SHP77 (cell line): ENCODE results near the gene P2RX4.
A peak's percentile ranks its signal among the peaks of the same experiment; 100 is the strongest.
"Not testable (repeated sequence)": the region's sequence is repeated elsewhere in the genome, so short reads cannot be mapped to it uniquely, and the experiment has no call there.

Source experiments
- DNase-seq, 2 experiments: peaks; one replicate each; lab custom pipeline; 2025; lab: John Stamatoyannopoulos, UW

P2RX4 gene, protein sequence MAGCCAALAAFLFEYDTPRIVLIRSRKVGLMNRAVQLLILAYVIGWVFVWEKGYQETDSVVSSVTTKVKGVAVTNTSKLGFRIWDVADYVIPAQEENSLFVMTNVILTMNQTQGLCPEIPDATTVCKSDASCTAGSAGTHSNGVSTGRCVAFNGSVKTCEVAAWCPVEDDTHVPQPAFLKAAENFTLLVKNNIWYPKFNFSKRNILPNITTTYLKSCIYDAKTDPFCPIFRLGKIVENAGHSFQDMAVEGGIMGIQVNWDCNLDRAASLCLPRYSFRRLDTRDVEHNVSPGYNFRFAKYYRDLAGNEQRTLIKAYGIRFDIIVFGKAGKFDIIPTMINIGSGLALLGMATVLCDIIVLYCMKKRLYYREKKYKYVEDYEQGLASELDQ

DNA sequence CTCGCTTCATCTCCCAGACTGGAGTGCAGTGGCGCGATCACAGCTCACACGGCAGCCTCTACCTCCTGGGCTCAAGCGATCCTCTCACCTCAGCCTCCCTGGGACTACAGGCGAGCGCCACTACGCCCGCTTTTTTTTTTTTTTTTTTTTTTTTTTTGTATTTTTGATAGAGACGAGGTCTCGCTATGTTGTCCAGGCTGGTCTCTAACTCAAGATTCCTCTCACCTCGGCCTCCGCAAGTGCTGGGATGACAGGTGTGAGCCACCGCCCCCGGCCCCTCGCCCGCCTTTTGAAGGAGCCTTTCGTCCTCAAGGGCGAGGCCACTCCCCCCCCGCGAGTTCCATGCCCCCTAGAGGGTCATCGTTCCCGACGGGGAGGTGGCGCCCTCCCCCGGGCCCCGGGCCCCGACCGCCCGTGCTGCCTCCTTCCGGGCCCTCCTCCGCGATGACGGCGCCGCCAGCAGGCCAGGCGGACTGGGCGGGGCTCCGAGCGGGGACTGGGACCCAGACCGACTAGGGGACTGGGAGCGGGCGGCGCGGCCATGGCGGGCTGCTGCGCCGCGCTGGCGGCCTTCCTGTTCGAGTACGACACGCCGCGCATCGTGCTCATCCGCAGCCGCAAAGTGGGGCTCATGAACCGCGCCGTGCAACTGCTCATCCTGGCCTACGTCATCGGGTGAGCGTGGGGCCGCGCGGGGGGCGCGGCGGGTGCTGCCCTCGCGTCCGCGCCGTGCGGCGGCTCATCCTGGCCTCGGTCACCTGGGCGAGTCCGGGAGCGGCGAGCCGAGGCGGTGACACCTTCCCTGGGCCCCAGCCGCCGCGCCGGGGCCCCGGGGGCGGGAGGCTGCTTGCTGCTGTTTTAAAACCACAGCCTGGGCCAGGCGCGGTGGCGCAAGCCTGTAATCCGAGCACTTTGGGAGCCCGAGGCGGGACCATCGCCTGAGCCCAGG, at the start of gene P2RX4:
Gene P2RX4, plus strand, starts transcription at position 506 of the 949 bp plus-strand sequence. Its CDS starts 36 bp downstream, at position 542.
- peak; percentile 86 to 94 for DNase-seq

DNA sequence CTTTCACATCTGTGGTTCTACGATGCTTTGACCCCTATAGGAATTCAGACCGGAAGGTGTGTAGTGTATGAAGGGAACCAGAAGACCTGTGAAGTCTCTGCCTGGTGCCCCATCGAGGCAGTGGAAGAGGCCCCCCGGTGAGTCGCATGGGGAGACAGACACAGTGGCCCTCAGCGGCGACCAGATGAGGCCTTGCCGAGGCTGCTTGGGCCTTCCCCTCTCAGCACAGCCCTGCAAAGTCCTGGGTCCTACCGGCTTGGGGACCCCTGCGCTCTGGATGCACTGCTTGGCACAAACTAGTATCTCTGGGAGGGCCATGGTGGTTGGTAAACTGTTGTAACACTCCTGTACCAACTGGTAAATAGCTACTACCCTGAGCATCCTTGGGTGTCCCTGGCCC, 47.5 kb upstream of the P2RX4 start:
- no peak for DNase-seq

DNA sequence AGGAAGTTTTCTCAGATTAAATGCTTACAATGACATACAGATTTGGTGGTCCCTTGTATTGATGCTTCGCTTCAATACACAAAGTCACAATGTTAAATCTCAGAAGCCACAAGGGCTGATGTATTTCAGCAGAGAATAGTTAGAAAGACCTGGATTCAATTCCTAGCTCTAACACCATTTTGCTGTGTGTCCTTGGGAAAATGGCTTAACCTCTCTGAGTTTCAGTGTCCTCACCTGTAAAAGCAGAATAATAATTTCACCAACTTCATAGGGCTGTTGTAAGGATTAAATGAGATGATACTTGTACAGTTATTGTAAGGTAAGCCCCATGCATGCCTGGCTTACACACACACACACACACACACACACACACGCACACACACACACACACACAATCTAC, 46.9 kb upstream of the P2RX4 start:
- DNase-seq = no peak

DNA sequence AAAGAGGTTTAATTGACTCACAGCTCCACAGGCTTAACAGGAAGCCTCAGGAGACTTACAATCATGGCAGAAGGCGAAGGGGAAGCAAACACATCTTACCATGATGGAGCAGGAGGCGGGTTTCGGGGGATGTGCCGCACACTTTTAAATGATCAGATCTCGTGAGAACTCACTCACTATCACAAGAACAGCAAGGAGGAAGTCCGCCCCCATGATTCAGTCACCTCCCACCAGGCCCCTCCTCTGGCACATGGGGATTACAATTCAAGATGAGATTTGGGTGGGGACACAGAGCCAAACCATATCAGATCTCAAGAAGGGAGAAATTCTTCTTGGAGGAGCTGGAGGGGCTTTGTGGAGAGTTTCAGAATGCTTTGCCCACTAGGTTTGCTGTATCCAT, 45.1 kb upstream of the P2RX4 start:
- DNase-seq = not testable (repeated sequence)

DNA sequence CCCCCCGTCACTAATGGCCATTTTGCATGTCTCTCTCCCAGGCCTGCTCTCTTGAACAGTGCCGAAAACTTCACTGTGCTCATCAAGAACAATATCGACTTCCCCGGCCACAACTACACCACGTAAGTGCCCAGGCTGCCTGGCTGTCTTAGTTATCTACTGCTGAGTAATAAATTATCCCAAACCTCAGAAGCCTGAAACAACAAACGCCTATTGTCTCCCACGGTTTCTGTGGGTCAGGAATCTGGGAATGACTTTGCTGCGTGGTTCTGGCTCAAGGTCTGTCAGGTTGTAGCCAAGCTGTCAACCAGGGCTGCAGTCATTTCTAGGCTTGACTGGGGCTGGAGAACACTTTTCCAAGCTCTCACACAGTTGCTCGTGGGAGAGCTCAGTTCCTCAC, 44.6 kb upstream of the P2RX4 start:
- no peak for DNase-seq

DNA sequence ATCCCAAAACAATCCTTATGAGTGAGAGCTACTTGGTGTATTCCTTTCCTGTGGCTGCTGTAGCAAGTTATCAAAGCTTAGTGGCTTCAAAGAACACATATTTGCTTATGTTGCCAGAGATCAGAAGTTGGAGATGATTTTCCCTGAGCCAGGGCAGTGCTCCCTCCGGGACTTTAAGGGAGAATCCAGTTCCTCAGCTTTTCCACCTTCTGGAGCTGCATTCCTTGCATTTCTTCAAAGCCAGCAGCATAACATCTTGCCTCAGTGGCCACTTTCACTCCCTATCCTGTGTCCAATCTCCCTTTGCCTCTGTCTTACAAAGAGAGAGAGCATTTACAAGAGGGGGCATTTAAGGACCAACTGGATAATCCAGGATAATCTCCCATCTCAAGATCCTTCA, 43.6 kb upstream of the P2RX4 start:
- DNase-seq = no peak

DNA sequence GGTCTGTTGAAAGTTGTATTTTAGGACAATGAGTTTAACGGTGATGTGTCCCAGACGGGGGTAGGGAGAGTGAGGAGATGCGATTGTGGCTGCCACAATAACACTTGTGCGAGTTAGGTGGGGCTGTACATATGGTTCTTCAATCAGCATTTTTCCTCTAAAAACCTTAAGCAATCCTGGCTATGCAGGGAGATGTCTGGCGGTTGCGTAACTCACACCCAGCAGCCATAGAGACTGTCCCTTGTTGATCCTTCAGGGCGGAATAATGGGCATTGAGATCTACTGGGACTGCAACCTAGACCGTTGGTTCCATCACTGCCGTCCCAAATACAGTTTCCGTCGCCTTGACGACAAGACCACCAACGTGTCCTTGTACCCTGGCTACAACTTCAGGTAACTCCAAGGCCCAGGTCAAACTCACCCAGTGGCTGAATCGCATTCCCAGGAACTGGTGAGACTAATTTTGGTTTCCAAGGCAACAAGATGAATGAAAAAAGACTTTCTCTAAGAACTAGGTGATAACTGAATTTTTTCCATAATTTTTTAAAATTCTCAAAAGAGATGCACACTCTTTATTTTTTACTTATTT, 42.6 kb upstream of the P2RX4 start:
- DNase-seq = no peak

DNA sequence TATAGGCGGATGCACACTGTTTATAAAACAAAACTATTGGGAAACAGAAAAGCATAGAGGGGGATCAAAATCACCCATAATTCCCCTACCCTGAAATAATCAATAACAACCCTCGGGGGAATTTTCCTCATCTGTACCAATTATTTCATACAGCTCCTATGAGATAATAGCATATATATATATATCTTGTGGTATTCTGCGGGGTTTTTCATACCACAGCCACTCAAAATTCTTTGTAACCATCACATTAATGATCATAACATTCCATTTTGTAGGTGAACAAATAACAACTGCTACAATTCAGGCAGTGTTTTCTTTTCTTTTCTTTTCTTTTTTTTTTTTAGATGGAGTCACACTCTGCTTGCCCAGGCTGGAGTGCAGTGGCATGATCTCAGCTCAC, 42.0 kb upstream of the P2RX4 start:
- DNase-seq = no peak

DNA sequence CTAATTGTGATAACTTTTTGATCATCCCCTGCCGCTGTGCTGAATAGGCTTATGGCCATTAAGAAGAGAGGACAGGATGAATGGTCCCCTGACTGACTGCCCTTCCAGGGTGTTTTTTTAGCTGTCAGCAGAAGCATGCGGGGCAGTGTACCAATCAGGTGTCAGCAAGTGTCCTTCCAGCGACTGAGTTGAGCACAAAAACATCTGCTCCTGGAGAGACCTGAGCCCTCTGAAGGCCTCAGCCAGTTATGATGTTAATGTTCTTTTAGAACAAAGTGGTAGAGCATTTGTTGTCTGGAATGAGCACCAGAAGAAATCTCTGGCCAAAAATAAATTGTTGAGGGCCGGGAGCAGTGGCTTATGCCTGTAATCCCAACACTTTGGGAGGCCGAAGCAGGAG, 39.8 kb upstream of the P2RX4 start:
- DNase-seq = peak in 1 of 2 experiments; percentile 9

DNA sequence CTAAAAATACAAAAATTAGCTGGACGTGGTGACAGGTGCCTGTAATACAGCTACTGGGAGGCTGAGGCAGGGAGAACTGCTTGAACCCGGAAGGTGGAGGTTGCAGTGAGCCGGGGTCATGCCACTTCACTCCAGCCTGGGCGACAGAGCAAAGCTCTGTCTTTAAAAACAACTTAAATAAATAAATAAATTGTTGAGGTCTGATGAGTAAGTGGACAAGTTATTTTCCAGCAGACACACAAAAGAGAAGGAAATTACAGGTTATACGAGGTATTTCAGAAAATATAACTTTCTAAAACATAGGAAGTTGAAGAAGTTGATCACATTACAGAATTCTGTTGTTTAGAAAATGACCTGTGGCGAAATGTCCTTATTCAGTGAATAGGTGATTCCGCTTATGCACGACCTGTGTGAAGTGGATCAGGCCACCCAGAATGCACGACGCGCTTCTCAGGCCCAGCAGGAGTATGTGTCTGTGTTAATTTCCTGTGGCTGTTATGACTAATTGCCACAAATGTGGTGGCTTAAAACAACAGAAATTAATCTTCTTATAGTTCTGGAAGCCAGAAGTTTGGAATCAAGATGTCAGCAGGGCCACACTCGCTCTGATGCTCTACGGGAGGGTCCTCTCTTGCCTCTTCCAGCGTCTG, 39.2 kb upstream of the P2RX4 start:
- DNase-seq = no peak

DNA sequence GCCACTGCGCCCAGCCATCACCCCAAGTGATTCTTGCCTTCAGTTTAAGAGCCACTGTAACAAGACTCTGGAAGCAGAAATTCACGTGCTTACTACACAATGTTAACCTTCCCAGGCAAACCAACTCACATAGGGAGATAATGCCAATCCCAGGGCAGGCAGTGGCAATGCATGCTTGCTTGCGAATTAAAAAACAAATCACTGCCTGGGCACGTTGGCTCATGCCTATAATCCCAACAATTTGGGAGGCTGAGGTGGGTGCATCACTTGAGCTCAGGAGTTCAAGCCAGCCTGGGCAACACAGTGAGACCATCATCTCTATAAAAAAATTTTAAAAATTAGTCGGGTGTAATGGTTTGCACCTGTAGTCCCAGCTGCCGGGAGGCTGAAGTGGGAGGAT, 37.8 kb upstream of the P2RX4 start:
- no peak for DNase-seq

DNA sequence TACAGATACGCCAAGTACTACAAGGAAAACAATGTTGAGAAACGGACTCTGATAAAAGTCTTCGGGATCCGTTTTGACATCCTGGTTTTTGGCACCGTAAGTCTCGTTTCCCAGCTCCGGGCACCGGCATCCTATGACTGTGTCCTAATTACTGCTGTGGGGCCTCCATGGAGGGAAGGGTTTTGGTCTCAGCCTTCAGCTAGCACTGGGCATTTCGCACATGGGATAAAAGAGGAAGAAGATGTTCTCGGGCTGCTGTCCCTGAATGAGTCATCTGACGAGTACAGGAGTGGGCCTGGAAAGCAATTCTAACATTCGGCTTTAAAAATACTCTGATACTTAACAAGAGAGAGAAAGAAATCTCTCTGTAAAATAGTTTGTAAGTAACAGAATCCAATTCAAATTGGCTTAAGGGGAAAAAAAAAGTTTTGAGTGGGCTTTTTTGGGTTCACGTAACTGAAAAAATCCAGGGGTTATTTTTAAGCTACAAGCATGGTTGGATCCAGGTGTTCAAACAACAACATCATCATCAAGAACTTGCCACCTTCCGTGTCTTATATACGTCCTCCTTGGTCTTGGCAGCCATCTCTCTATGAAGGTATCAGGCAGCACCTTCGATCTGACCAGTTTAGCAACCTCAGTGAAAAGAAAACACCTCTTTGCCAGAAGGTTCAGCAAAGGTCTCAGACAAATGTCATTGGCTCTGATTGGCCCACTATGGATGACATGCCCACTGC, 34.4 kb upstream of the P2RX4 start:
- no peak for DNase-seq

DNA sequence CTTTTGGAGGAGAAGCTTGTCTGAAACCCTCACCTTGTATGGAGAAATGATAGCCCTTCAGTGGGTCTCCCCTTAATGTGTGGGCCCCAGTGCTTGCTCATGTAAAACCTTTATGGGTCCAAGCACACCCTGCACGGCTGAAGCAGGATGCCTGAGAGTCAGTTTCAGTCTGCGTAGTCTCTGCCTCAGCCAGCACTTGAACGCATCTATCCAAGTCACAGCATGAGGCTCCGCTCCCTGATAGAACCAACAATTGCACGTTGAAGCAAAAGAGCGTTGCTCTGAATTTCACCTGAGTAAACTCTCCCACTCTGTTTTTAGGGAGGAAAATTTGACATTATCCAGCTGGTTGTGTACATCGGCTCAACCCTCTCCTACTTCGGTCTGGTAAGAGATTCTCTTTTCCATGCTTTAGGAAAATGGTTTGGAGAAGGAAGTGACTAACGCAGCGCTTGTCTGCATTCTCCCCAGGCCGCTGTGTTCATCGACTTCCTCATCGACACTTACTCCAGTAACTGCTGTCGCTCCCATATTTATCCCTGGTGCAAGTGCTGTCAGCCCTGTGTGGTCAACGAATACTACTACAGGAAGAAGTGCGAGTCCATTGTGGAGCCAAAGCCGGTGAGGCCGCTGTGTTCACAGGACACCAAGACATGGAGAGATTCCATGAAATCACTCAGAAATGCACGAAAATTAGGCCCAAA, 33.0 kb upstream of the P2RX4 start:
- DNase-seq = no peak

DNA sequence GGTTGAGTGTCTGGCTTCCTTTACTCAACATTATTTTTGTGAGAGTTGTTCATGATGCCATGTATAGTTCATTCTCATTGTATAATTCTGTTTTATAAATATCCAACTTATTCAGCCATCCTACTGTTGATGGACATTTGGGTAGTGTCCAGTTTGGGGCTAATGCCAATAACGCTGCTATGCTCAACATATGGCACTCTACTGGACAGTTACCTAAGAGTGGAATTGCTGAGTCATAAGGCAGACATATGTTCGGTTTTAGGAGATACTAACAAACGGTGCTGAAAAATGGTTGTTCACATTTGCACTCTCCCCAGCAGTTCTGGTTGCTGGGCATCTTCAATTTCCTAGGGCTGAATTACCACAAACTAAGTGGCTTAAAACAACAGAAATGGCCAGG, 28.7 kb upstream of the P2RX4 start:
- no peak for DNase-seq

DNA sequence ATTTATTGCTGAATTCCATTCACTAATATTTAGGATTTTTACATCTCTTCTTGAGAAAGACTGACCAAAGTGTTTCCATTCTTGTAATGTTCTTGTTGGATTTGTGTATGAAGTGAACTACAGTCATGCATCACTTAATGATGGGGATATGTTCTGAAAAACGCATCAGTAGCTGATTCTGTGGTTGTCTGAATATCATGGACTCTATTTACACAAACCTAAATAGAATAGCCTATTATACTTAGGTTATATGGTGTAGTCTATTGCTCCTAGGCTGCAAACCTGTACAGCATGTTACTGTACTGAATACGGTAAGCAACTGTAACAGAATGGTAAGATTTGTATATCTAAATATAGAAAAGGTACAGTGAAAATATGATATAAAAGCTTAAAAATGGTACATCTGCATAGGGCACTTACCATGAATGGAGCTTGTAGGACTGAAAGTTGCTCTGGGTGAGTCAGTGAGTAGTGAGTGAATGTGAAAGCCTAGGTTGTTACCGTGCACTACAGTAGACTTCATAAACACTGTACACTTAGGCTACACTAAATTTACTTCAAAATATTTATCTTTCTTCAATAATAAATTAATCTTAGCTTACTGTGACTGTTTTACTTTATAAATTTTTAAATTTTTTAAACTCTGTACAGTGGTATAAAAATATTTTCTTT, 27.6 kb upstream of the P2RX4 start:
- DNase-seq = no peak

DNA sequence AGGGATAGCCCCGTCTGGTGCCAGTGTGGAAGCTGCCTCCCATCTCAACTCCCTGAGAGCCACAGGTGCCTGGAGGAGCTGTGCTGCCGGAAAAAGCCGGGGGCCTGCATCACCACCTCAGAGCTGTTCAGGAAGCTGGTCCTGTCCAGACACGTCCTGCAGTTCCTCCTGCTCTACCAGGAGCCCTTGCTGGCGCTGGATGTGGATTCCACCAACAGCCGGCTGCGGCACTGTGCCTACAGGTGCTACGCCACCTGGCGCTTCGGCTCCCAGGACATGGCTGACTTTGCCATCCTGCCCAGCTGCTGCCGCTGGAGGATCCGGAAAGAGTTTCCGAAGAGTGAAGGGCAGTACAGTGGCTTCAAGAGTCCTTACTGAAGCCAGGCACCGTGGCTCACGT, 25.5 kb upstream of the P2RX4 start:
- DNase-seq = peak; percentile 79 to 91

DNA sequence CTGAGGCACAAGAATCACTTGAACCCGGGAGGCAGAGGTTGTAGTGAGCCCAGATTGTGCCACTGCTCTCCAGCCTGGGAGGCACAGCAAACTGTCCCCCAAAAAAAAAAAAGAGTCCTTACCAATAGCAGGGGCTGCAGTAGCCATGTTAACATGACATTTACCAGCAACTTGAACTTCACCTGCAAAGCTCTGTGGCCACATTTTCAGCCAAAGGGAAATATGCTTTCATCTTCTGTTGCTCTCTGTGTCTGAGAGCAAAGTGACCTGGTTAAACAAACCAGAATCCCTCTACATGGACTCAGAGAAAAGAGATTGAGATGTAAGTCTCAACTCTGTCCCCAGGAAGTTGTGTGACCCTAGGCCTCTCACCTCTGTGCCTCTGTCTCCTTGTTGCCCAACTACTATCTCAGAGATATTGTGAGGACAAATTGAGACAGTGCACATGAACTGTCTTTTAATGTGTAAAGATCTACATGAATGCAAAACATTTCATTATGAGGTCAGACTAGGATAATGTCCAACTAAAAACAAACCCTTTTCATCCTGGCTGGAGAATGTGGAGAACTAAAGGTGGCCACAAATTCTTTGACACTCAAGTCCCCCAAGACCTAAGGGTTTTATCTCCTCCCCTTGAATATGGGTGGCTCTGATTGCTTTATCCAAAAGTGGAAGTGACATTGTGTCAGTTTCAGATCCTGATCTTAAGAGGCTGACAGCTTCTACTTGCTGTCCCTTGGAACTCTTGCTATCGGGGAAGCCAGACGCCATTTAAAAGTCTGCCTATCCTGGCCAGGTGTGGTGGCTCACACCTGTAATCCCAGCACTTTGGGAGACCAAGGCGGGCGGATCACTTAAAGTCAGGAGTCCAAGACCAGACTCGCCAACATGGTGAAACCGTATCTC, 24.7 kb upstream of the P2RX4 start:
- no peak for DNase-seq

DNA sequence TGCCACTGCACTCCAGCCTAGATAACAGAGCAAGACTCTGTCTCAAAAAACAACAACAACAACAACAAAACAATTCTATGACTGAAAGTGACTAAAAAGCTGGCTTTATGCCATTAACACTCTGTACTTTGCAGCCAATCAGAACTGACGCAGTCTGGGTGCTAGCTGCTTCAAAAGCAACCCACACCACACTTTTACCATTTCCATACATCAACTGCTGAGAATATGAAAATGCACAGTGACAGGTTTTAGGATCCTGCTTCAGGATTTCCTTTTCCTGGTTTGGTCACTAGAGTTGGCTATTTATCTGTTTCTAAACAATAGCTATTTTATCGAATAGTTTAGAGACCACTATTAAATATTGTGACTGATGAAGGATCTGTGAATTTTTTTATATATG, 23.1 kb upstream of the P2RX4 start:
- no peak for DNase-seq

DNA sequence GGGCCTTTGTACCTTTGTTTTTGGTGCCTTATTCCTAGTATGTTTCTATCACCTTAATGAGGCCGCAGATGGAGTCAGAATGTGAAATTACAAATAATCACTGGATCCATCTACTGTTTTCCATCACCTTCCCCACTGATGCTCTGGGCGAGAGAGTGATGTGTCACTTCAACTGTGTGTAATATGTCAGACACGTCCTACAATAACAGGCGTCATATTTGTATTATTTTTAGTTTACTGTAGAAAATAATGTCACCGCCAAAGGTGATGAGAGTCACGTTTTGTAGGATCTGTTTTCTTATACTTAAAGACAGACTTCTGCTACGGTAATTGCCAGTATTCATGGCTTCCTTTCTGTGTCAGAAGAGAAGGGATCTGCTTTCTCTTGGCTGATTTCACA, 22.4 kb upstream of the P2RX4 start:
- no peak for DNase-seq
